ENCODE data around the gene PCDHA9.
"Not testable (repeated sequence)": the region's sequence is repeated elsewhere in the genome, so short reads cannot be mapped to it uniquely, and the experiment has no call there.

The PCDHA9 gene

DNA sequence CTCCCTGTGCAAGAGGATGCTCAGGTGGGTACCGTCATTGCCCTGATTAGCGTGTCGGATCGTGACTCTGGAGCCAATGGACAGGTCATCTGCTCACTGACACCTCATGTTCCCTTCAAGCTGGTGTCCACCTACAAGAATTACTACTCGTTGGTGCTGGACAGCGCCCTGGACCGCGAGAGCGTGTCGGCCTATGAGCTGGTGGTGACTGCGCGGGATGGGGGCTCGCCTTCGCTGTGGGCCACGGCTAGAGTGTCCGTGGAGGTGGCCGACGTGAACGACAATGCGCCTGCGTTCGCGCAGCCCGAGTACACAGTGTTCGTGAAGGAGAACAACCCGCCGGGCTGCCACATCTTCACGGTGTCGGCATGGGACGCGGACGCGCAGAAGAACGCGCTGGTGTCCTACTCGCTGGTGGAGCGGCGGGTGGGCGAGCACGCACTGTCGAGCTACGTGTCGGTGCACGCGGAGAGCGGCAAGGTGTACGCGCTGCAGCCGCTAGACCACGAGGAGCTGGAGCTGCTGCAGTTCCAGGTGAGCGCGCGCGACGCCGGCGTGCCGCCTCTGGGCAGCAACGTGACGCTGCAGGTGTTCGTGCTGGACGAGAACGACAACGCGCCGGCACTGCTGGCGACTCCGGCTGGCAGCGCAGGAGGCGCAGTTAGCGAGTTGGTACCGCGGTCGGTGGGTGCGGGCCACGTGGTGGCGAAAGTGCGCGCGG, 28.5 kb downstream of the PCDHA9 start:
- DNase-seq (ENCODE audit: low read depth) = not testable (repeated sequence)

DNA sequence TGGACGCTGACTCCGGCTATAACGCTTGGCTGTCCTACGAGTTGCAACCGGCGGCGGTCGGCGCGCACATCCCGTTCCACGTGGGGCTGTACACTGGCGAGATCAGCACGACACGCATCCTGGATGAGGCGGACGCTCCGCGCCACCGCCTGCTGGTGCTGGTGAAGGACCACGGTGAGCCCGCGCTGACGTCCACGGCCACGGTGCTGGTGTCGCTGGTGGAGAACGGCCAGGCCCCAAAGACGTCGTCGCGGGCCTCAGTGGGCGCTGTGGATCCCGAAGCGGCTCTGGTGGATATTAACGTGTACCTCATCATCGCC, 29.0 kb downstream of the PCDHA9 start:
- DNase-seq (ENCODE audit: low read depth) = no peak

DNA sequence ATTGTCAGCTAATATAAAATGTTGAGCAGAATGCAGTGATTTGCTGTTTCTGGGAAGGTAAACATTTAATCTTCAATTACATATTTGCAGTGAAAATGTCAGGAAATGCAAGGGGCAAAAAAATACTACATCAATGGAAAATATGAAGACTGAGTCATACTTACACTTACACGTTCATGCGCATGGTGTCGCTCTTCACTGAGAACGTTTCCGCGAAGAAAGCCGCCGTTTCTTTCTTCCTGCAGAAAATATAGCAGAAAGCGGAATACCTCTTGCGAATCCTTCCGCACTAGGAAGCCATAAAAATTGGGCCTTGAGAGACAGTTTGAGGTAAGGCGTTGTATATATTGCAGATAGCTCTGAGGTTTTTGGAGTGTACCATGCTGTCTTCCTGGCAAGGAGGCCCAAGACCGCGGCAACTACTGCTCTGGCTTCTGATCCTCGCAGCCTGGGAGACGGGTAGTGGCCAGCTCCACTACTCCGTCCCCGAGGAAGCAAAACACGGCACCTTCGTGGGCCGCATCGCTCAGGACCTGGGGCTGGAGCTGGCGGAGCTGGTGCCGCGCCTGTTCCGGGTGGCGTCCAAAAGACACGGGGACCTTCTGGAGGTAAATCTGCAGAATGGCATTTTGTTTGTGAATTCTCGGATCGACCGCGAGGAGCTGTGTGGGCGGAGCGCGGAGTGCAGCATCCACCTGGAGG, 33.9 kb downstream of the PCDHA9 start, which contains the start of gene PCDHA13:
TSS of gene PCDHA13 (plus strand) at position 236 of the 702 bp plus-strand sequence. CDS start at position 381, 145 bp downstream.
- DNase-seq (ENCODE audit: low read depth) = no peak

DNA sequence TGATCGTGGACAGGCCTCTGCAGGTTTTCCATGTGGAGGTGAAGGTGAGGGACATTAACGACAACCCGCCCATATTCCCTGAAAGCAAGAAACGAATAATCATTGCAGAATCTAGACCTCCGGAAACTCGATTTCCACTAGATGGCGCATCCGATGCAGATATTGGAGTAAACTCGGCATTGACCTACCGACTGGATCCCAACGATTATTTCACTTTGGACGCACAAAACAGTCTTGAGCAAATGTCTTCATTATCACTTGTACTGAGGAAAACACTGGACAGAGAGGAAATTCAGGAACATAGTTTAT, 34.4 kb downstream of the PCDHA9 start:
- DNase-seq (ENCODE audit: low read depth) = no peak

DNA sequence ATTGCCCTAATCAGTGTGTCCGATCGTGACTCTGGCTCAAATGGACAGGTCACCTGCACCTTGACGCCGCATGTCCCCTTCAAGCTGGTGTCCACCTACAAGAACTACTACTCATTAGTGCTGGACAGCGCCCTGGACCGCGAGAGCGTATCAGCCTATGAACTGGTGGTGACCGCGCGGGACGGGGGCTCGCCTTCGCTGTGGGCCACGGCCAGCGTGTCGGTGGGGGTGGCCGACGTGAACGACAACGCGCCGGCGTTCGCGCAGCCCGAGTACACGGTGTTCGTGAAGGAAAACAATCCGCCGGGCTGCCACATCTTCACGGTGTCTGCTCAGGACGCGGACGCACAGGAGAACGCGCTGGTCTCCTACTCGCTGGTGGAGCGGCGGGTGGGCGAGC, 35.2 kb downstream of the PCDHA9 start:
- DNase-seq (ENCODE audit: low read depth) = no peak

DNA sequence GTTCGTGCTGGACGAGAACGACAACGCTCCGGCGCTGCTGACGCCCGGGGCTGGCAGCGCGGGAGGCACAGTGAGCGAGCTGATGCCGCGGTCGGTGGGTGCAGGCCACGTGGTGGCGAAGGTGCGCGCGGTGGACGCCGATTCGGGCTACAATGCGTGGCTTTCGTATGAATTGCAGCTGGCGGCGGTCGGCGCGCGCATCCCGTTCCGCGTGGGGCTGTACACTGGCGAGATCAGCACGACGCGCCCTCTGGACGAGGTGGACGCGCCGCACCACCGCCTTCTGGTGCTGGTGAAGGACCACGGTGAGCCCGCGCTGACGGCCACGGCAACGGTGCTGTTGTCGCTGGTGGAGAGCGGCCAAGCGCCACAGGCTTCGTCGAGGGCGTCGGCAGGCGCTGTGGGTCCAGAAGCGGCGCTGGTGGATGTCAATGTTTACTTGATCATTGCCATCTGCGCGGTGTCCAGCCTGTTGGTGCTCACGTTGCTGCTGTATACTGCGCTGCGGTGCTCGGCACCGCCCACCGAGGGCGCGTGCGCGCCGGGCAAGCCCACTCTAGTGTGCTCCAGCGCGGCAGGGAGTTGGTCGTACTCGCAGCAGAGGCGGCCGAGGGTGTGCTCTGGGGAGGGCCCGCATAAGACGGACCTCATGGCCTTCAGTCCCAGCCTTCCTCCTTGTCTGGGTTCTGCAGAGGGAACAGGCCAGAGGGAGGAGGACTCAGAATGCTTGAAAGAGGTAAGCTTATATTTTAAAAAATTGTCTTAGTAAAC, 35.9 kb downstream of the PCDHA9 start:
- no peak for DNase-seq (ENCODE audit: low read depth)
